ENCODE results near the gene GALR3. TPM values are rescaled to one million over a fixed set of nuclear protein-coding genes. Genes with fewer than 3 reads are reported as not detected.

The GALR3 gene
- total and polyA plus RNA-seq, 2 experiments from 2014 or later = 0.36 to 0.63 TPM

DNA sequence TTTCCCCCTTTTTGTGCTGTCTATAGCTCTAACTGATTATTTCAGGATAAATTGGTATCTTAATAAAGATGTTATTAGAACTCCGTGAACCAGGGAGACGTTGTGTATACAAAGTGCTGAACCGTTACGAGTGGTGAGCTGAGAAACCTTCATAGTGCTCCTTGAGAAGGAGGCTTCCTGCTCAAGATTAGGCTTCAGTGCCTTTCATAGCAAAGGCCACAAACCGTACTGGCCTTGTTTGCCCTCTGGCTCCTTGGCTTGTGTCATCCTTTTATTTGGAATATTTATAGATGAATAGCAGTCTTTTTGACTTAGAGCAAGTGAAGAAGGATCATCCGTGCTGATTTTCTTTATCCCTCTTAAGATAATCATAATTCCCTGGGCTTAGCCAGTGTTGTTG is 42.3 kb downstream of the GALR3 start:
- TF ChIP-seq ZNF114 (CRISPR knock-in tag; IDR thresholded peaks at IDR 0.05) = no peak
- no peak for TF ChIP-seq NANOG (IDR thresholded peaks at IDR 0.05; ENCODE audit: borderline replicate concordance)
- TF ChIP-seq ZNF331 (CRISPR knock-in tag; IDR thresholded peaks at IDR 0.05; ENCODE audit: low read depth) = no peak
- TF ChIP-seq, protein P1, sequence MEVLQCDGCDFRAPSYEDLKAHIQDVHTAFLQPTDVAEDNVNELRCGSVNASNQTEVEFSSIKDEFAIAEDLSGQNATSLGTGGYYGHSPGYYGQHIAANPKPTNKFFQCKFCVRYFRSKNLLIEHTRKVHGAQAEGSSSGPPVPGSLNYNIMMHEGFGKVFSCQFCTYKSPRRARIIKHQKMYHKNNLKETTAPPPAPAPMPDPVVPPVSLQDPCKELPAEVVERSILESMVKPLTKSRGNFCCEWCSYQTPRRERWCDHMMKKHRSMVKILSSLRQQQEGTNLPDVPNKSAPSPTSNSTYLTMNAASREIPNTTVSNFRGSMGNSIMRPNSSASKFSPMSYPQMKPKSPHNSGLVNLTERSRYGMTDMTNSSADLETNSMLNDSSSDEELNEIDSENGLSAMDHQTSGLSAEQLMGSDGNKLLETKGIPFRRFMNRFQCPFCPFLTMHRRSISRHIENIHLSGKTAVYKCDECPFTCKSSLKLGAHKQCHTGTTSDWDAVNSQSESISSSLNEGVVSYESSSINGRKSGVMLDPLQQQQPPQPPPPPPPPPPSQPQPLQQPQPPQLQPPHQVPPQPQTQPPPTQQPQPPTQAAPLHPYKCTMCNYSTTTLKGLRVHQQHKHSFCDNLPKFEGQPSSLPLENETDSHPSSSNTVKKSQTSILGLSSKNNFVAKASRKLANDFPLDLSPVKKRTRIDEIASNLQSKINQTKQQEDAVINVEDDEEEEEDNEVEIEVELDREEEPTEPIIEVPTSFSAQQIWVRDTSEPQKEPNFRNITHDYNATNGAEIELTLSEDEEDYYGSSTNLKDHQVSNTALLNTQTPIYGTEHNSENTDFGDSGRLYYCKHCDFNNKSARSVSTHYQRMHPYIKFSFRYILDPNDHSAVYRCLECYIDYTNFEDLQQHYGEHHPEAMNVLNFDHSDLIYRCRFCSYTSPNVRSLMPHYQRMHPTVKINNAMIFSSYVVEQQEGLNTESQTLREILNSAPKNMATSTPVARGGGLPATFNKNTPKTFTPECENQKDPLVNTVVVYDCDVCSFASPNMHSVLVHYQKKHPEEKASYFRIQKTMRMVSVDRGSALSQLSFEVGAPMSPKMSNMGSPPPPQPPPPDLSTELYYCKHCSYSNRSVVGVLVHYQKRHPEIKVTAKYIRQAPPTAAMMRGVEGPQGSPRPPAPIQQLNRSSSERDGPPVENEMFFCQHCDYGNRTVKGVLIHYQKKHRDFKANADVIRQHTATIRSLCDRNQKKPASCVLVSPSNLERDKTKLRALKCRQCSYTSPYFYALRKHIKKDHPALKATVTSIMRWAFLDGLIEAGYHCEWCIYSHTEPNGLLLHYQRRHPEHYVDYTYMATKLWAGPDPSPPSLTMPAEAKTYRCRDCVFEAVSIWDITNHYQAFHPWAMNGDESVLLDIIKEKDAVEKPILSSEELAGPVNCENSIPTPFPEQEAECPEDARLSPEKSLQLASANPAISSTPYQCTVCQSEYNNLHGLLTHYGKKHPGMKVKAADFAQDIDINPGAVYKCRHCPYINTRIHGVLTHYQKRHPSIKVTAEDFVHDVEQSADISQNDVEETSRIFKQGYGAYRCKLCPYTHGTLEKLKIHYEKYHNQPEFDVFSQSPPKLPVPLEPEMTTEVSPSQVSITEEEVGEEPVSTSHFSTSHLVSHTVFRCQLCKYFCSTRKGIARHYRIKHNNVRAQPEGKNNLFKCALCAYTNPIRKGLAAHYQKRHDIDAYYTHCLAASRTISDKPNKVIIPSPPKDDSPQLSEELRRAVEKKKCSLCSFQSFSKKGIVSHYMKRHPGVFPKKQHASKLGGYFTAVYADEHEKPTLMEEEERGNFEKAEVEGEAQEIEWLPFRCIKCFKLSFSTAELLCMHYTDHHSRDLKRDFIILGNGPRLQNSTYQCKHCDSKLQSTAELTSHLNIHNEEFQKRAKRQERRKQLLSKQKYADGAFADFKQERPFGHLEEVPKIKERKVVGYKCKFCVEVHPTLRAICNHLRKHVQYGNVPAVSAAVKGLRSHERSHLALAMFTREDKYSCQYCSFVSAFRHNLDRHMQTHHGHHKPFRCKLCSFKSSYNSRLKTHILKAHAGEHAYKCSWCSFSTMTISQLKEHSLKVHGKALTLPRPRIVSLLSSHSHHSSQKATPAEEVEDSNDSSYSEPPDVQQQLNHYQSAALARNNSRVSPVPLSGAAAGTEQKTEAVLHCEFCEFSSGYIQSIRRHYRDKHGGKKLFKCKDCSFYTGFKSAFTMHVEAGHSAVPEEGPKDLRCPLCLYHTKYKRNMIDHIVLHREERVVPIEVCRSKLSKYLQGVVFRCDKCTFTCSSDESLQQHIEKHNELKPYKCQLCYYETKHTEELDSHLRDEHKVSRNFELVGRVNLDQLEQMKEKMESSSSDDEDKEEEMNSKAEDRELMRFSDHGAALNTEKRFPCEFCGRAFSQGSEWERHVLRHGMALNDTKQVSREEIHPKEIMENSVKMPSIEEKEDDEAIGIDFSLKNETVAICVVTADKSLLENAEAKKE (CRISPR knock-in tag; IDR thresholded peaks at IDR 0.05) = no peak
- no peak for TF ChIP-seq EZH2 (IDR thresholded peaks at IDR 0.05; ENCODE audit: low read depth, unreplicated experiment)
- TF ChIP-seq, protein P2, sequence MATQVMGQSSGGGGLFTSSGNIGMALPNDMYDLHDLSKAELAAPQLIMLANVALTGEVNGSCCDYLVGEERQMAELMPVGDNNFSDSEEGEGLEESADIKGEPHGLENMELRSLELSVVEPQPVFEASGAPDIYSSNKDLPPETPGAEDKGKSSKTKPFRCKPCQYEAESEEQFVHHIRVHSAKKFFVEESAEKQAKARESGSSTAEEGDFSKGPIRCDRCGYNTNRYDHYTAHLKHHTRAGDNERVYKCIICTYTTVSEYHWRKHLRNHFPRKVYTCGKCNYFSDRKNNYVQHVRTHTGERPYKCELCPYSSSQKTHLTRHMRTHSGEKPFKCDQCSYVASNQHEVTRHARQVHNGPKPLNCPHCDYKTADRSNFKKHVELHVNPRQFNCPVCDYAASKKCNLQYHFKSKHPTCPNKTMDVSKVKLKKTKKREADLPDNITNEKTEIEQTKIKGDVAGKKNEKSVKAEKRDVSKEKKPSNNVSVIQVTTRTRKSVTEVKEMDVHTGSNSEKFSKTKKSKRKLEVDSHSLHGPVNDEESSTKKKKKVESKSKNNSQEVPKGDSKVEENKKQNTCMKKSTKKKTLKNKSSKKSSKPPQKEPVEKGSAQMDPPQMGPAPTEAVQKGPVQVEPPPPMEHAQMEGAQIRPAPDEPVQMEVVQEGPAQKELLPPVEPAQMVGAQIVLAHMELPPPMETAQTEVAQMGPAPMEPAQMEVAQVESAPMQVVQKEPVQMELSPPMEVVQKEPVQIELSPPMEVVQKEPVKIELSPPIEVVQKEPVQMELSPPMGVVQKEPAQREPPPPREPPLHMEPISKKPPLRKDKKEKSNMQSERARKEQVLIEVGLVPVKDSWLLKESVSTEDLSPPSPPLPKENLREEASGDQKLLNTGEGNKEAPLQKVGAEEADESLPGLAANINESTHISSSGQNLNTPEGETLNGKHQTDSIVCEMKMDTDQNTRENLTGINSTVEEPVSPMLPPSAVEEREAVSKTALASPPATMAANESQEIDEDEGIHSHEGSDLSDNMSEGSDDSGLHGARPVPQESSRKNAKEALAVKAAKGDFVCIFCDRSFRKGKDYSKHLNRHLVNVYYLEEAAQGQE (IDR thresholded peaks at IDR 0.05; ENCODE audit: unreplicated experiment) = no peak
- TF ChIP-seq STAT1 (IDR thresholded peaks at IDR 0.05; ENCODE audit: unreplicated experiment) = no peak
- no peak for TF ChIP-seq EZH2phosphoT487 (IDR thresholded peaks at IDR 0.05; ENCODE audit: unreplicated experiment)
- TF ChIP-seq JUNB (IDR thresholded peaks at IDR 0.05; ENCODE audit: unreplicated experiment) = no peak
- no peak for TF ChIP-seq POLR2AphosphoS5 (IDR thresholded peaks at IDR 0.05; ENCODE audit: low read depth)
- Histone ChIP-seq H3F3A (replicated peaks; ENCODE audit: low read depth) (peaks cover 68% of the 10 kb centered on the region), H4K20me1 (replicated peaks; ENCODE audit: insufficient read depth) (peaks cover 27% of the 10 kb centered on the region)

More for the DNA sequence above, 42.3 kb downstream of the GALR3 start:
- H3K9me2 ChIP-seq (ENCODE audit: insufficient read depth) = no peaks in the 10 kb centered on the region
- peaks cover 71% of the 10 kb centered on the region for H3K36me3 ChIP-seq (ENCODE audit: insufficient read depth)
- ATAC-seq = no peak
- Mint-ChIP-seq H3K4me3 (no peak overlapping the region), H3K27me3 (ENCODE audit: insufficient read depth, low read depth, poor library complexity) (peaks cover 4% of the 10 kb centered on the region), H3K27ac (no peak overlapping the region), H3K36me3 (ENCODE audit: low read depth) (peaks cover 100% of the 10 kb centered on the region), H3K9me3 (no peaks in the 10 kb centered on the region; the same call in 2 of the 3 replicates), H3K4me1 (peaks cover 4% of the 10 kb centered on the region; the same call in 2 of the 3 replicates)
- no peak overlapping the region for H3K27ac ChIP-seq (ENCODE audit: low read depth)
- H3K4me2 ChIP-seq = no peak overlapping the region
- no peak overlapping the region for H2AFZ ChIP-seq
- H3K4me3 ChIP-seq = no peak overlapping the region
- no peaks in the 10 kb centered on the region for H3K4me1 ChIP-seq (ENCODE audit: insufficient read depth)
- H3K79me2 ChIP-seq (replicated peaks; ENCODE audit: insufficient read depth) = peaks cover 44% of the 10 kb centered on the region
- H3K27me3 ChIP-seq (ENCODE audit: insufficient read depth) = no peaks in the 10 kb centered on the region
- DNase-seq (ENCODE audit: low spot score) = no peak
